HEK293T (cell line): ENCODE data around the gene SH3GL2.

Experiments
- CTCF ChIA-PET: fragments of 350-600 bp; formaldehyde crosslinking; extraction: SDS; loops from one replicate; lab custom pipeline; 2021; ENCODE audit warnings: antibody characterized with exemption, inconsistent platforms; lab: Yijun Ruan, JAX
- POLR2A ChIA-PET: fragments of 350-600 bp; formaldehyde crosslinking; extraction: SDS; loops from one replicate; lab custom pipeline; 2020; ENCODE audit warnings: antibody characterized with exemption, inconsistent platforms; lab: Yijun Ruan, JAX
- DNase-seq: peaks from one replicate; pipeline ENCODE4 v3.0.0; 2012; ENCODE audit warnings: mixed read lengths; ENCODE audit errors: extremely low spot score
- ARNT ChIP-seq: fragments of 450-650 bp; IDR thresholded peaks from 2 replicates; pipeline ENCODE4 v1.6.1; 2017; ENCODE audit warnings: mild to moderate bottlenecking
- BHLHE40 ChIP-seq: fragments of 450-650 bp; IDR thresholded peaks from 2 replicates; pipeline ENCODE4 v1.6.1; 2016; ENCODE audit warnings: mild to moderate bottlenecking, moderate library complexity, borderline replicate concordance
- CTBP1 ChIP-seq: fragments of 450-650 bp; IDR thresholded peaks from 2 replicates; pipeline ENCODE4 v1.6.1; 2016; ENCODE audit warnings: borderline replicate concordance
- ELF4 ChIP-seq: fragments of 450-650 bp; IDR thresholded peaks from 2 replicates; pipeline ENCODE4 v1.6.1; 2017; ENCODE audit warnings: antibody characterized with exemption
- FOXA1 ChIP-seq: fragments of 450-650 bp; IDR thresholded peaks from 2 replicates; pipeline ENCODE4 v1.6.1; 2016; ENCODE audit warnings: mild to moderate bottlenecking
- FOXK2 ChIP-seq: fragments of 450-650 bp; IDR thresholded peaks from 2 replicates; pipeline ENCODE4 v1.6.1; 2016; ENCODE audit warnings: mild to moderate bottlenecking
- FOXM1 ChIP-seq: fragments of 450-650 bp; IDR thresholded peaks from 2 replicates; pipeline ENCODE4 v1.6.1; 2017; ENCODE audit warnings: mild to moderate bottlenecking, borderline replicate concordance
- HDGF ChIP-seq: fragments of 450-650 bp; IDR thresholded peaks from 2 replicates; pipeline ENCODE4 v1.6.1; 2017; ENCODE audit warnings: antibody characterized with exemption, borderline replicate concordance
- L3MBTL2 ChIP-seq: fragments of 450-650 bp; conservative IDR thresholded peaks from 2 replicates; pipeline ENCODE4 v1.6.1; 2016; ENCODE audit warnings: mild to moderate bottlenecking
- LEF1 ChIP-seq: fragments of 450-650 bp; IDR thresholded peaks from 2 replicates; pipeline ENCODE4 v1.6.1; 2017; ENCODE audit warnings: mild to moderate bottlenecking, borderline replicate concordance
- NFRKB ChIP-seq: fragments of 450-650 bp; IDR thresholded peaks from 2 replicates; pipeline ENCODE4 v1.6.1; 2016; ENCODE audit warnings: mild to moderate bottlenecking, moderate library complexity
- SP1 ChIP-seq: fragments of 450-650 bp; IDR thresholded peaks from 2 replicates; pipeline ENCODE4 v1.6.1; 2017
- SUZ12 ChIP-seq: fragments of 450-650 bp; IDR thresholded peaks from 2 replicates; pipeline ENCODE4 v1.6.1; 2016; ENCODE audit warnings: mild to moderate bottlenecking
- TARDBP ChIP-seq: fragments of 450-650 bp; IDR thresholded peaks from 2 replicates; pipeline ENCODE4 v1.6.1; 2016
- ZNF384 ChIP-seq: fragments of 450-650 bp; IDR thresholded peaks from 2 replicates; pipeline ENCODE4 v1.6.1; 2016
- TF ChIP-seq, protein P1 (sequence below): fragments of 450-650 bp; IDR thresholded peaks from 2 replicates; pipeline ENCODE4 v1.6.1; 2016

Gene SH3GL2

DNA sequence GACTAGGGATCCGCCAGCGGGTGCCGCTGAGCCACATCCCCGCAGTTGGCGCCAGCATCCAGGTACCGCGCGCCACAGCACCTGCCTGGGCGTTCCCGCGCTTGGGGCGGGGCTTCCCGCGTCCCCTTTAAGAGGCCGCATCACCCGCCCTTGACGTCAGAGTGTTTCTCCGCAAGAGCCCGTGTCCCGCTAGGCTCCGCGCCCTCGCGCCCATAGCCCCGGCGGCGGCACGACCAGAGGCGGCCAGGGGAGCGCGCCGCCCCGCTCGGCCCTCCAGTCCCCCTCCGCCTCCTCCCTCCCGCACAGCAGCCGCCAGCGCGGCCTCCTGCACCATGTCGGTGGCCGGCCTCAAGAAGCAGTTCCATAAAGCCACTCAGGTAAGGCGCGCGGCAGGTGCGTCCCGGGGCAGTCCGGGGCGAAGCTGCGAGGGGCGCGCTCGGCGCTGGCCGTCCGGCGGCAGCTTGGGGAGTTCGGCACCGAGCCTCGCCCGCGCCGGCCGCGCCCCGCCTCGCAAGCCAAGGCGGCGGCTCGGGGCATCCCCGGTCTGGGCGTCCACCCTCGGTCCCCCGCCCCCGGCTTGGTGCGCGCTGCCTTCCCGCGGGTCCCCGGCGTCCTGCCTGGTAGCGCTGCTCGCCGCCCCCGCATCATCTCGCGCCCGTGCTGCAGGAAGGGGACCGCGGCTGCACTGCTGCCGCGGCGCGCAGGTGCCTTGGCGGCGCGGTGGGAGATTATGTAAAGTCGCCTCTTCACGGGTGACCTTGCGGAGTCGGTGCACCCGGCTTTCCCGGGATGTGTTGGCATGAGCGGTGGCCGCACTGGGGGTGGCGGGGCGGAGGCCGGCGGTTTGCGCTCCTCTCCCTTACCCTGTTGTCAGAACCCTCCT is at the start of gene SH3GL2:
Gene SH3GL2, plus strand, starts transcription at position 156 of the 883 bp plus-strand sequence.
- CTCF ChIA-PET = no interaction called here
- peak; percentile 58 for DNase-seq
- POLR2A ChIA-PET = no interaction called here
- no peak for TF ChIP-seq FOXA1
- TF ChIP-seq LEF1 = no peak
- TF ChIP-seq, protein P1, sequence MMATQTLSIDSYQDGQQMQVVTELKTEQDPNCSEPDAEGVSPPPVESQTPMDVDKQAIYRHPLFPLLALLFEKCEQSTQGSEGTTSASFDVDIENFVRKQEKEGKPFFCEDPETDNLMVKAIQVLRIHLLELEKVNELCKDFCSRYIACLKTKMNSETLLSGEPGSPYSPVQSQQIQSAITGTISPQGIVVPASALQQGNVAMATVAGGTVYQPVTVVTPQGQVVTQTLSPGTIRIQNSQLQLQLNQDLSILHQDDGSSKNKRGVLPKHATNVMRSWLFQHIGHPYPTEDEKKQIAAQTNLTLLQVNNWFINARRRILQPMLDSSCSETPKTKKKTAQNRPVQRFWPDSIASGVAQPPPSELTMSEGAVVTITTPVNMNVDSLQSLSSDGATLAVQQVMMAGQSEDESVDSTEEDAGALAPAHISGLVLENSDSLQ = no peak

DNA sequence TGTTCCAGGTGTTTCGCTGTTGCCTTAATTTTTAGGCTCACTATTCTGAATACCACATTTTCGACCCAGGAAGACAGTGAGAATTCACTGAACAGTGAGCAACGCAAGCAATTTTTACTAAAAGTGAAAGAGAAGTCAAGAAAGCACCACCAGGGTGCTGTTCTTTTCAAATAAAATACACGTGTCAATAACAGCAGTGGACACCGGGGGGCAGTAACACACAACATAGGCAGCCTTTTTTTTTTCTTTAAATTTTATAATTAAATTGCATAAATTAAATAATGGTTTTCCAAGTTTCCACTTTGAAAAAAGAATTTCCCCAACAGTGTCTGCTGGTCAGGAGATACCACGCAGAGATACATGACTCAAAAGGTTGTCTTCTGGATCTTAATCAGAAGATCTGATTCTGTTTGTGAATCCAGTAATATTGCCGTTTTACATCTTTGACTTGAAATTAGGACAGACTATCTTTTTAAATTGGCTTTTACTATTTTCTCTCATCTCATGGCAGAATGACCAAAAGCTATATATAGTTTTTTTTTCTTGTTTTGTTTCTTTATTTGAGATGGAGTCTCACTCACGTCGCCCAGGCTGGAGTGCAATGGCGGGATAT is 47.1 kb upstream of the SH3GL2 start:
- CTCF ChIA-PET = interaction anchor here (0.6 to 1.2 kb wide), 2 partner anchors 302 to 306 kb away, joined by 3 to 6 read pairs; no protein-coding TSS in a partner anchor

DNA sequence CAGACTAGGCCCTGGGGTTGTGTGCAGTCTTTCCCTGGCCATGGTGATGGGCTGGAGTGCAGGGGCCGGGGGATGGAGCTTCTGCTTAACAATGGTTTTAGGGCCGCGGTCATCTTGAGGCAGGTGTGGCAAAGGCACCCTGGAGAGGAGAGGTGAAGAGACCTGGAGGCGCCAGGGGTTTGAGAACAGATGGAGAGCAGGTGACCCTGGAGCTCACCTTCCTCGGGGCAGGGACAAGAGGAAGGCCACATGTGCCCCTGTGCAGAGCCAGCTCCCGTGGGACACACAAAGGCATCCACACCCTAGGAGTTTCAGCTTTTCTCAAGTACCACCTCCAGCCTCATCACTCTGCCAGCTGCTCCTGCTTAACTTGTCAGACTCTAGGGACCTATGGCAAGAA is 46.4 kb upstream of the SH3GL2 start:
- ChIA-PET POLR2A (no interaction called here), CTCF (interaction anchor here (0.6 to 2.3 kb wide), 6 partner anchors 61 to 681 kb away, joined by 3 to 10 read pairs (median 4); no protein-coding TSS in a partner anchor)
- DNase-seq = no peak
- TF ChIP-seq SP1 = no peak
- no peak for TF ChIP-seq ELF4
- no peak for TF ChIP-seq FOXK2
- no peak for TF ChIP-seq SUZ12
- TF ChIP-seq ZNF384 = no peak
- no peak for TF ChIP-seq CTBP1
- no peak for TF ChIP-seq TARDBP
- TF ChIP-seq NFRKB = no peak
- no peak for TF ChIP-seq BHLHE40
- no peak for TF ChIP-seq FOXM1
- TF ChIP-seq LEF1 = no peak
- no peak for TF ChIP-seq ARNT
- no peak for TF ChIP-seq HDGF
- no peak for TF ChIP-seq L3MBTL2
- TF ChIP-seq, protein P1 = no peak
- TF ChIP-seq FOXA1 = no peak

More for the DNA sequence above, 47.1 kb upstream of the SH3GL2 start:
- TF ChIP-seq NFRKB (no peak), ELF4 (no peak), CTBP1 (no peak)
- peak; percentile 22 for DNase-seq
- POLR2A ChIA-PET = no interaction called here

DNA sequence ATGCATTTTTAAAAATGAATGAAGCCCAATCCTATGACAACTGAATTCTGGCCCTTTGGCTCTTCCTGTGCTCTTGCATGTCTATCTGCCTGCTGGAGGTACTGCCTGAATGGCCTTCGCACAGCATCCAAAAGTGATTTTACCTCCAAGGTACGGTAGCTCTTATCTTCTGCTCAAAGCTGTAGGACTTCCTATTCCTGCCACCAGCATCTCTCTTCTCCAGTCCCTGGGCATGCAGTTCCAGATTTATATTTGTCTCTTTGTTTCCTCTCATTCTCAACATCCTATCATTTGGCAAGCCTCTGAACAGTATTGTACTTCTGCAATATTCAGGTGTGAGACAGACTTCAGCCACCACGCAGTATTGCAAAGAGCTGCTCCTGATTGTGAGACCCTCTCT is 43.7 kb upstream of the SH3GL2 start:
- TF ChIP-seq CTBP1 (no peak), NFRKB (no peak), FOXA1 (no peak), BHLHE40 (no peak), HDGF (no peak), LEF1 (no peak), SUZ12 (no peak), ZNF384 (no peak), ARNT (no peak), TARDBP (no peak)
- TF ChIP-seq, protein P1 = no peak
- POLR2A ChIA-PET = no interaction called here
- DNase-seq = no peak
- CTCF ChIA-PET = interaction anchor here (0.6 kb wide), 1 partner anchor 267 kb away, joined by 3 read pairs; no protein-coding TSS in a partner anchor

DNA sequence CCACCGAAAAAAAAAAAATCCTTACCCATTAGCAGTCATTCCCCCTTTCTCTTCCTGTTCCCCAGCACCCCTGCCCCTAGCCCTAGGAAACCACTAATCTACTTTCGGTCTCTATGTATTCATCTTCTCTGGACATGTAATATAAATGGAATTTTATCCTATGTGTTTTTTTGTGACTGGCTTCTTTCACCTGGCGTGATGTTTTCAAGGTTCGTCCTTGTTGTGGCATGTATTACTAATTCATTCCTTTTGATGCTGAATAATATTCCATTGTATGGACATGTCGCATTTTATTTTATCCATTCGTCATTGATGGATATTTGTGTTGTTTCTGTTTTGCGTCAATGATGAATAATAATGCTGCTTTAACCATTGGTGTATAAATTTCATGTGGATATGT is 42.8 kb upstream of the SH3GL2 start:
- DNase-seq = no peak
- CTCF ChIA-PET = no interaction called here
- TF ChIP-seq SP1 (no peak), ARNT (no peak), CTBP1 (no peak), FOXK2 (no peak), FOXA1 (no peak), L3MBTL2 (no peak), BHLHE40 (no peak), NFRKB (no peak), FOXM1 (no peak), ELF4 (no peak), ZNF384 (no peak), TARDBP (no peak), HDGF (no peak), SUZ12 (no peak), LEF1 (no peak)
- TF ChIP-seq, protein P1 = no peak
- POLR2A ChIA-PET = no interaction called here
